GM18861 (cell line): ENCODE measurements around the gene PDC.
A peak's percentile ranks its signal among the peaks of the same experiment; 100 is the strongest.

Source experiments
- ATAC-seq: cut with Tn5 transposase; IDR thresholded peaks from one replicate; pipeline ENCODE4 v1.9.1; 2021; ENCODE audit not compliant: unreplicated experiment

Gene PDC

GRCh38 chr1:186461014-186461413 lies at the start of gene PDC:
PDC (minus strand) TSS chr1:186461114; CDS start chr1:186449459, 11,655 bp downstream.
- no peak for ATAC-seq

GRCh38 chr1:186503190-186503589 lies 42.3 kb upstream of the PDC start:
- no peak for ATAC-seq

- ATAC-seq = no peak
These were observed 41.2 kb upstream of the PDC start for GRCh38 chr1:186502087-186502486.

GRCh38 chr1:186500804-186501203 lies 39.9 kb upstream of the PDC start:
- ATAC-seq = no peak

GRCh38 chr1:186499571-186499970 lies 38.7 kb upstream of the PDC start:
- ATAC-seq = no peak

GRCh38 chr1:186498695-186499389 lies 37.9 kb upstream of the PDC start:
- ATAC-seq = no peak

- ATAC-seq = no peak
These were observed 37.2 kb upstream of the PDC start for GRCh38 chr1:186498071-186498470.

- ATAC-seq = peak; percentile 45
These were observed 36.7 kb upstream of the PDC start for GRCh38 chr1:186497651-186498050.

GRCh38 chr1:186496171-186496851 lies 35.4 kb upstream of the PDC start:
- ATAC-seq = no peak

- no peak for ATAC-seq
These were observed 33.9 kb upstream of the PDC start for GRCh38 chr1:186494832-186495271.

- ATAC-seq = no peak
These were observed 31.8 kb upstream of the PDC start for GRCh38 chr1:186492531-186493291.

GRCh38 chr1:186491336-186491735 lies 30.4 kb upstream of the PDC start:
- no peak for ATAC-seq

GRCh38 chr1:186487163-186487562 lies 26.2 kb upstream of the PDC start:
- ATAC-seq = no peak

- no peak for ATAC-seq
These were observed 25.1 kb upstream of the PDC start for GRCh38 chr1:186486061-186486460.

- no peak for ATAC-seq
These were observed 22.6 kb upstream of the PDC start for GRCh38 chr1:186483561-186483960.

GRCh38 chr1:186482661-186483255 lies 21.8 kb upstream of the PDC start:
- peak; percentile 79 for ATAC-seq

GRCh38 chr1:186481303-186481888 lies 20.5 kb upstream of the PDC start:
- ATAC-seq = no peak

GRCh38 chr1:186479162-186479561 lies 18.2 kb upstream of the PDC start:
- no peak for ATAC-seq

- ATAC-seq = no peak
These were observed 15.5 kb upstream of the PDC start for GRCh38 chr1:186476264-186477040.

GRCh38 chr1:186474208-186474607 lies 13.3 kb upstream of the PDC start:
- no peak for ATAC-seq
